HEK293 (cell line): ENCODE measurements around the gene HDDC3.

Experiments used
- CTCF ChIA-PET: fragments of 350-600 bp; formaldehyde crosslinking; extraction: SDS; loops from one replicate; lab custom pipeline; 2021; ENCODE audit warnings: antibody characterized with exemption; lab: Yijun Ruan, JAX
- POLR2A ChIA-PET: fragments of 300-600 bp; formaldehyde crosslinking; extraction: SDS; loops from one replicate; lab custom pipeline; 2020; ENCODE audit warnings: antibody characterized with exemption, inconsistent platforms; lab: Yijun Ruan, JAX
- H3K27ac ChIP-seq: fragments of 200-500 bp; sonication (Bioruptor generic); 2 replicates; pipeline ENCODE4 v1.5.1; 2014; ENCODE audit warnings: low read depth, low read length, control low read depth, inconsistent platforms; ENCODE audit errors: extremely low read depth
- H3K36me3 ChIP-seq, 2 experiments: fragments of 200-500 bp in 1 of 2; sonication (Bioruptor generic) in 1 of 2; 1 replicate in 1 of 2; 2 replicates in 1 of 2; pipeline ENCODE4 v1.5.1; 2014 to 2017; ENCODE audit warnings: inconsistent platforms in 2 of 2, low read length in 2 of 2; ENCODE audit not compliant: control insufficient read depth in 2 of 2, insufficient read depth in 1 of 2
- H3K4me1 ChIP-seq: fragments of 200-500 bp; sonication (Bioruptor generic); 2 replicates; pipeline ENCODE4 v1.5.1; 2014; ENCODE audit warnings: mild to moderate bottlenecking, low read length, inconsistent platforms; ENCODE audit not compliant: control insufficient read depth, insufficient read depth
- H3K4me3 ChIP-seq: 2 replicates; pipeline ENCODE4 v1.5.1; 2011; ENCODE audit warnings: low read depth, mild to moderate bottlenecking, control low read depth, low read length, moderate library complexity
- H3K9me3 ChIP-seq: fragments of 200-500 bp; sonication (Bioruptor generic); 2 replicates; pipeline ENCODE4 v1.5.1; 2014; ENCODE audit warnings: low read depth, low read length, inconsistent platforms; ENCODE audit not compliant: control insufficient read depth, insufficient read depth
- IKZF3 ChIP-seq: fragments of 450-650 bp; IDR thresholded peaks from 2 replicates; pipeline ENCODE4 v1.5.0; 2018; ENCODE audit warnings: missing biosample characterization, mild to moderate bottlenecking, missing genetic modification characterization, moderate library complexity
- MEIS1 ChIP-seq: sonication (generic); formaldehyde crosslinking; IDR thresholded peaks from 2 replicates; pipeline ENCODE4 v1.8.1; 2022; ENCODE audit warnings: missing genetic modification reagents, mild to moderate bottlenecking, borderline replicate concordance
- SALL2 ChIP-seq: fragments of 450-650 bp; formaldehyde crosslinking; IDR thresholded peaks from 2 replicates; pipeline ENCODE4 v1.5.0; 2017; ENCODE audit warnings: missing biosample characterization, mild to moderate bottlenecking, missing genetic modification characterization, borderline replicate concordance
- SETDB1 ChIP-seq: IDR thresholded peaks from one replicate; pipeline ENCODE4 v1.6.1; 2017; ENCODE audit warnings: mild to moderate bottlenecking, low read length, moderate library complexity, mixed read lengths; ENCODE audit not compliant: insufficient read length
- TSHZ1 ChIP-seq: fragments of 450-650 bp; formaldehyde crosslinking; IDR thresholded peaks from 2 replicates; pipeline ENCODE4 v1.5.1; 2016; ENCODE audit warnings: missing biosample characterization, missing genetic modification characterization, borderline replicate concordance
- ZBTB1 ChIP-seq: fragments of 450-650 bp; formaldehyde crosslinking; IDR thresholded peaks from 2 replicates; pipeline ENCODE4 v1.5.1; 2016; ENCODE audit warnings: missing biosample characterization, missing genetic modification characterization
- ZBTB44 ChIP-seq: fragments of 450-650 bp; IDR thresholded peaks from 2 replicates; pipeline ENCODE4 v1.5.1; 2018; ENCODE audit warnings: missing biosample characterization, mild to moderate bottlenecking, missing genetic modification characterization
- ZIC2 ChIP-seq: fragments of 450-650 bp; formaldehyde crosslinking; IDR thresholded peaks from 2 replicates; pipeline ENCODE4 v1.5.1; 2016; ENCODE audit warnings: missing biosample characterization, missing genetic modification characterization
- ZNF211 ChIP-seq: fragments of 450-650 bp; formaldehyde crosslinking; IDR thresholded peaks from 2 replicates; pipeline ENCODE4 v1.5.1; 2016; ENCODE audit warnings: low read depth, missing biosample characterization, missing genetic modification characterization
- ZNF223 ChIP-seq: fragments of 450-650 bp; formaldehyde crosslinking; IDR thresholded peaks from 2 replicates; pipeline ENCODE4 v1.5.1; 2016; ENCODE audit warnings: missing biosample characterization, missing genetic modification characterization
- ZNF266 ChIP-seq: fragments of 450-650 bp; formaldehyde crosslinking; IDR thresholded peaks from 2 replicates; pipeline ENCODE4 v1.5.1; 2016; ENCODE audit warnings: missing biosample characterization, missing genetic modification characterization, low read depth
- ZNF311 ChIP-seq: fragments of 450-650 bp; formaldehyde crosslinking; IDR thresholded peaks from 2 replicates; pipeline ENCODE4 v1.5.1; 2017; ENCODE audit warnings: missing biosample characterization, missing genetic modification characterization, borderline replicate concordance
- ZNF341 ChIP-seq: fragments of 450-650 bp; formaldehyde crosslinking; IDR thresholded peaks from 2 replicates; pipeline ENCODE4; 2016; ENCODE audit warnings: low read depth, missing biosample characterization, missing genetic modification characterization
- ZNF354C ChIP-seq: fragments of 450-650 bp; formaldehyde crosslinking; IDR thresholded peaks from 2 replicates; pipeline ENCODE4 v1.5.1; 2016; ENCODE audit warnings: missing biosample characterization, missing genetic modification characterization, low read depth, borderline replicate concordance
- ZNF394 ChIP-seq: fragments of 450-650 bp; formaldehyde crosslinking; IDR thresholded peaks from 2 replicates; pipeline ENCODE4 v1.5.1; 2016; ENCODE audit warnings: missing biosample characterization, missing genetic modification characterization, mild to moderate bottlenecking, moderate library complexity, borderline replicate concordance
- ZNF404 ChIP-seq: fragments of 450-650 bp; formaldehyde crosslinking; IDR thresholded peaks from 2 replicates; pipeline ENCODE4 v1.5.1; 2017; ENCODE audit warnings: missing biosample characterization, missing genetic modification characterization
- ZNF423 ChIP-seq: fragments of 450-650 bp; formaldehyde crosslinking; IDR thresholded peaks from 2 replicates; pipeline ENCODE4 v1.5.1; 2016; ENCODE audit warnings: missing biosample characterization, missing genetic modification characterization
- ZNF510 ChIP-seq: fragments of 450-650 bp; formaldehyde crosslinking; IDR thresholded peaks from 2 replicates; pipeline ENCODE4 v1.5.1; 2018; ENCODE audit warnings: mild to moderate bottlenecking, missing genetic modification characterization, missing biosample characterization; ENCODE audit not compliant: insufficient replicate concordance
- ZNF549 ChIP-seq: fragments of 450-650 bp; IDR thresholded peaks from 2 replicates; pipeline ENCODE4 v1.5.1; 2018; ENCODE audit warnings: missing biosample characterization, missing genetic modification characterization, mild to moderate bottlenecking, inconsistent platforms, moderate library complexity
- ZNF560 ChIP-seq: fragments of 450-650 bp; formaldehyde crosslinking; IDR thresholded peaks from 2 replicates; pipeline ENCODE4 v1.5.1; 2017; ENCODE audit warnings: missing biosample characterization, missing genetic modification characterization, borderline replicate concordance
- ZNF629 ChIP-seq: fragments of 450-650 bp; formaldehyde crosslinking; IDR thresholded peaks from 2 replicates; pipeline ENCODE4 v1.5.1; 2017; ENCODE audit warnings: missing biosample characterization, missing genetic modification characterization
- ZNF645 ChIP-seq: fragments of 450-650 bp; formaldehyde crosslinking; IDR thresholded peaks from 2 replicates; pipeline ENCODE4; 2016; ENCODE audit warnings: missing biosample characterization, missing genetic modification characterization
- ZNF707 ChIP-seq: fragments of 450-650 bp; formaldehyde crosslinking; IDR thresholded peaks from 2 replicates; pipeline ENCODE4 v1.5.1; 2016; ENCODE audit warnings: missing biosample characterization, missing genetic modification characterization
- ZNF837 ChIP-seq: fragments of 450-650 bp; formaldehyde crosslinking; IDR thresholded peaks from 2 replicates; pipeline ENCODE4 v1.5.1; 2016; ENCODE audit warnings: missing biosample characterization, missing genetic modification characterization

The HDDC3 gene

GRCh38 chr15:90946538-90946937 lies 14.2 kb upstream of the HDDC3 start:
- H3K36me3 ChIP-seq: peaks cover 63 to 92% of the 10 kb centered on the region in 2 experiments
- H3K4me1 ChIP-seq: no peaks in the 10 kb centered on the region
- H3K9me3 ChIP-seq: no peaks in the 10 kb centered on the region
- ChIA-PET CTCF (interaction anchor here (0.9 to 4.0 kb wide), 4 partner anchors 10 to 325 kb away, joined by 5 to 16 read pairs (median 6); partner anchors contain the start of genes HDDC3 and UNC45A), POLR2A (interaction anchor here (0.5 to 2.3 kb wide), 7 partner anchors 9 to 1318 kb away, joined by 3 to 17 read pairs (median 5); partner anchors contain the start of genes MAN2A2, PRC1, RCCD1 and UNC45A)
- TF ChIP-seq ZNF223 (tag by site-specific recombination) (no peak), ZNF311 (tag by site-specific recombination) (no peak), MEIS1 (CRISPR knock-in tag) (no peak), ZNF211 (tag by site-specific recombination) (no peak), ZNF837 (no peak), ZNF394 (tag by site-specific recombination) (no peak), ZNF707 (tag by site-specific recombination) (no peak), ZNF560 (no peak), ZNF510 (tag by site-specific recombination) (no peak), ZNF629 (no peak), ZIC2 (tag by site-specific recombination) (no peak), SETDB1 (no peak)
- H3K27ac ChIP-seq: no peak overlapping the region
- no peak overlapping the region for H3K4me3 ChIP-seq

- CTCF ChIA-PET: interaction anchor here (1.2 to 5.1 kb wide), 5 partner anchors 9 to 327 kb away, joined by 3 to 60 read pairs (median 8); partner anchors contain the start of genes HDDC3 and UNC45A
- H3K9me3 ChIP-seq: no peaks in the 10 kb centered on the region
- no peaks in the 10 kb centered on the region for H3K4me1 ChIP-seq
- no peak overlapping the region for H3K4me3 ChIP-seq
- H3K36me3 ChIP-seq: peaks cover 66 to 92% of the 10 kb centered on the region in 2 experiments
- no peak for TF ChIP-seq ZNF629
- TF ChIP-seq SALL2 (tag by site-specific recombination): no peak
- TF ChIP-seq ZBTB44 (tag by site-specific recombination): no peak
- TF ChIP-seq ZNF404 (tag by site-specific recombination): no peak
- POLR2A ChIA-PET: interaction anchor here (1.4 to 2.5 kb wide), 3 partner anchors 9 to 10 kb away, joined by 7 to 10 read pairs (median 8); partner anchors contain the start of genes RCCD1 and UNC45A
- no peak overlapping the region for H3K27ac ChIP-seq
These were observed 12.7 kb upstream of the HDDC3 start for GRCh38 chr15:90945091-90945490.

GRCh38 chr15:90942354-90943120 lies 10.2 kb upstream of the HDDC3 start:
- no peaks in the 10 kb centered on the region for H3K4me1 ChIP-seq
- POLR2A ChIA-PET: interaction anchor here (0.7 to 2.5 kb wide), 5 partner anchors 8 to 53 kb away, joined by 3 to 14 read pairs (median 7); partner anchors contain the start of genes RCCD1 and UNC45A
- CTCF ChIA-PET: interaction anchor here (0.6 to 5.1 kb wide), 5 partner anchors 9 to 304 kb away, joined by 4 to 60 read pairs (median 6); partner anchors contain the start of genes HDDC3, UNC45A and VPS33B
- H3K27ac ChIP-seq: no peak overlapping the region
- no peak overlapping the region for H3K4me3 ChIP-seq
- H3K36me3 ChIP-seq: peaks cover 68 to 89% of the 10 kb centered on the region in 2 experiments
- H3K9me3 ChIP-seq: no peaks in the 10 kb centered on the region
- TF ChIP-seq TSHZ1 (no peak), ZNF549 (no peak), ZNF341 (tag by site-specific recombination) (no peak), IKZF3 (tag by site-specific recombination) (no peak), ZNF266 (tag by site-specific recombination) (no peak), ZBTB1 (tag by site-specific recombination) (no peak), ZNF423 (tag by site-specific recombination) (no peak), ZNF645 (no peak), ZNF354C (no peak)
